HEK293 (cell line): ENCODE results near the gene GCK.

Experiments
- SETDB1 ChIP-seq: IDR thresholded peaks from one replicate; pipeline ENCODE4 v1.6.1; 2017; ENCODE audit warnings: mild to moderate bottlenecking, low read length, moderate library complexity, mixed read lengths; ENCODE audit not compliant: insufficient read length
- TCF7L2 ChIP-seq: IDR thresholded peaks from 2 replicates; pipeline ENCODE4 v1.6.1; 2011; ENCODE audit warnings: low read depth, mild to moderate bottlenecking, inconsistent platforms, low read length, moderate library complexity, borderline replicate concordance

DNA sequence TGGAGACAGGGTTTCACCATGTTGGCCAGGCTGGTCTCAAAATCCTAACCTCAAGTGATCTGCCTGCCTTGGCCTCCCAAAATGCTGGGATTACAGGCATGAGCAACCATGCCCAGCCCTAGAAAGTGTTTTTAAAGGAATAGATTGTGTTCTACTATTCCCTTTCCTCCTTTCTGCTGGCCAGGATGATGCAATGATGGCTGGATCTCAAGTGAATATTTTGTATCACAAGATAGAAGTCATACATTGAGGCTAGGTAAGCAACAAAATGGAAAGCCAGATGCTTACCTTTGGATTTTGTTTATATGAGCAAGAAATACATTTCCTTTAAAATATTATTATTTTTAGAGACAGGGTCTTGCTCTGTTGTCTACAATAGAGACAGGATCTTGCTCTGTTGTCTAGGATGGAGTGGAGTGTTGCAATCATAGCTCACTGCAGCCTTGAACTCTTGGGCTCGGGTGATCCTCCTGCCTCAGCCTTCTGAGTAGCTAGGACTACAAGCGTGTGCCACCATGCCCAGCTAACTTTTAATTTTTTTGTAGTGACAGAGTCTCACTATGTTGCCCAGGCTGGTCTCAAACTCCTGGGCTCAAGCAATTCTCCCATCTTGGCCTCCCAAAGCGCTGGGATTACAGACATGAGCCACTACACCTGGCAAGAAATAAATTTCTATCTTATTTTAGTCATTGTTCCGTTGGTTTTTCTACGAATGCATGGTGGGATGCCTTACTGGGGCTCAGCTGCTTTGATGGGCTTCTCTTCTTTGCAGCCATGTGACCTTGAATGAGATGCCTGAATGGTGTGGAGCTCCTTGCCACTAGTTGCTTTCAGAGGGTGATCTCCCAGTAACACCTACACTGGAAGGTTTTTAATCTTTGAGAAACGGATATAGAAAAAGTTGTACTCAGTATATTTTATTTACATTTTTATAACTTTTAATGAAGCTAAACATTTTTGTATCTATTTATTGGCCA lies 90.9 kb downstream of the GCK start:
- no peak for TF ChIP-seq SETDB1
- TF ChIP-seq TCF7L2: no peak
